Endometrium (tissue), 2 donors: ENCODE results near the gene ARNT2.

Experiments used
- FAIRE-seq: peaks from 2 replicates; lab custom pipeline; 2012; peaks lifted over from hg19 to GRCh38; lab: Jason Lieb, UNC
- donor health status: control.
- donor health status: control.

The ARNT2 gene

GRCh38 chr15:80577552-80578205 is 173.5 kb downstream of the ARNT2 start:
- FAIRE-seq: no peak

- FAIRE-seq: no peak
Observed at GRCh38 chr15:80578206-80578595, 174.0 kb downstream of the ARNT2 start.

GRCh38 chr15:80578871-80579270 is 174.7 kb downstream of the ARNT2 start:
- FAIRE-seq: no peak

- FAIRE-seq: no peak
Observed at GRCh38 chr15:80579611-80580010, 175.4 kb downstream of the ARNT2 start.

GRCh38 chr15:80580106-80580505 is 175.9 kb downstream of the ARNT2 start:
- no peak for FAIRE-seq

- FAIRE-seq: no peak
Observed at GRCh38 chr15:80580536-80581260, 176.5 kb downstream of the ARNT2 start.

GRCh38 chr15:80581976-80582375 is 177.8 kb downstream of the ARNT2 start:
- no peak for FAIRE-seq

GRCh38 chr15:80582816-80583423 is 178.7 kb downstream of the ARNT2 start:
- FAIRE-seq: no peak

- no peak for FAIRE-seq
Observed at GRCh38 chr15:80584561-80584964, 180.4 kb downstream of the ARNT2 start.

GRCh38 chr15:80584973-80585525 is 180.9 kb downstream of the ARNT2 start:
- FAIRE-seq: no peak

- no peak for FAIRE-seq
Observed at GRCh38 chr15:80585544-80586018, 181.4 kb downstream of the ARNT2 start.

GRCh38 chr15:80586161-80586560 is 182.0 kb downstream of the ARNT2 start:
- FAIRE-seq: no peak

- no peak for FAIRE-seq
Observed at GRCh38 chr15:80587007-80587406, 182.8 kb downstream of the ARNT2 start.

- no peak for FAIRE-seq
Observed at GRCh38 chr15:80587816-80588456, 183.8 kb downstream of the ARNT2 start.

GRCh38 chr15:80588801-80589200 is 184.6 kb downstream of the ARNT2 start:
- FAIRE-seq: no peak

GRCh38 chr15:80590761-80591355 is 186.7 kb downstream of the ARNT2 start:
- no peak for FAIRE-seq

- FAIRE-seq: no peak
Observed at GRCh38 chr15:80591471-80591870, 187.3 kb downstream of the ARNT2 start.

- no peak for FAIRE-seq
Observed at GRCh38 chr15:80591938-80592825, 188.0 kb downstream of the ARNT2 start.

GRCh38 chr15:80593486-80594030 is 189.4 kb downstream of the ARNT2 start:
- no peak for FAIRE-seq

- FAIRE-seq: no peak
Observed at GRCh38 chr15:80594091-80594889, 190.1 kb downstream of the ARNT2 start.
